Measurements from ENCODE around the gene TIMM29.

TIMM29 gene

GRCh38 chr19:10896851-10897526 is 31.6 kb upstream of the TIMM29 start:
- Mint-ChIP-seq H3K36me3 (ENCODE audit: low read depth) (peaks cover 9% of the 10 kb centered on the region), H3K9me3 (no peaks in the 10 kb centered on the region), H3K4me1 (ENCODE audit: low read depth) (peaks cover 13% of the 10 kb centered on the region), H3K4me3 (no peak overlapping the region), H3K27ac (peak overlapping the region; percentile 51), H3K27me3 (no peaks in the 10 kb centered on the region)
- no peak for DNase-seq

- H3K36me3 Mint-ChIP-seq (ENCODE audit: low read depth): peaks cover 18% of the 10 kb centered on the region
- H3K27ac Mint-ChIP-seq: no peak overlapping the region
- H3K4me3 Mint-ChIP-seq: no peak overlapping the region
Observed at GRCh38 chr19:10898633-10899032, 30.0 kb upstream of the TIMM29 start.

GRCh38 chr19:10899151-10899653 is 29.4 kb upstream of the TIMM29 start:
- no peak overlapping the region for H3K4me3 Mint-ChIP-seq
- no peak overlapping the region for H3K27ac Mint-ChIP-seq
- H3K27me3 Mint-ChIP-seq: no peaks in the 10 kb centered on the region
- no peak for DNase-seq
- peaks cover 13% of the 10 kb centered on the region for H3K4me1 Mint-ChIP-seq (ENCODE audit: low read depth)
- H3K9me3 Mint-ChIP-seq: no peaks in the 10 kb centered on the region
- H3K36me3 Mint-ChIP-seq (ENCODE audit: low read depth): peaks cover 17% of the 10 kb centered on the region

More at GRCh38 chr19:10898633-10899032, 30.0 kb upstream of the TIMM29 start:
- Mint-ChIP-seq H3K27me3 (no peaks in the 10 kb centered on the region), H3K4me1 (ENCODE audit: low read depth) (peaks cover 13% of the 10 kb centered on the region), H3K9me3 (no peaks in the 10 kb centered on the region)
- DNase-seq: no peak

- no peak for DNase-seq
- Mint-ChIP-seq H3K4me1 (ENCODE audit: low read depth) (no peaks in the 10 kb centered on the region), H3K27me3 (no peaks in the 10 kb centered on the region), H3K36me3 (ENCODE audit: low read depth) (peaks cover 63% of the 10 kb centered on the region), H3K4me3 (no peak overlapping the region), H3K27ac (no peak overlapping the region), H3K9me3 (no peaks in the 10 kb centered on the region)
Observed at GRCh38 chr19:10907925-10908324, 20.7 kb upstream of the TIMM29 start.

GRCh38 chr19:10908380-10908960 is 20.1 kb upstream of the TIMM29 start:
- no peaks in the 10 kb centered on the region for H3K4me1 Mint-ChIP-seq (ENCODE audit: low read depth)

GRCh38 chr19:10911579-10912363 is 16.8 kb upstream of the TIMM29 start:
- no peak overlapping the region for H3K4me3 Mint-ChIP-seq
- H3K36me3 Mint-ChIP-seq (ENCODE audit: low read depth): peaks cover 80% of the 10 kb centered on the region
- no peaks in the 10 kb centered on the region for H3K4me1 Mint-ChIP-seq (ENCODE audit: low read depth)
- H3K27ac Mint-ChIP-seq: no peak overlapping the region
- no peaks in the 10 kb centered on the region for H3K27me3 Mint-ChIP-seq
- H3K9me3 Mint-ChIP-seq: no peaks in the 10 kb centered on the region
- DNase-seq: no peak

More at GRCh38 chr19:10908380-10908960, 20.1 kb upstream of the TIMM29 start:
- Mint-ChIP-seq H3K9me3 (no peaks in the 10 kb centered on the region), H3K27me3 (no peaks in the 10 kb centered on the region), H3K27ac (no peak overlapping the region), H3K36me3 (ENCODE audit: low read depth) (peaks cover 63% of the 10 kb centered on the region), H3K4me3 (no peak overlapping the region)
- no peak for DNase-seq

GRCh38 chr19:10912619-10913018 is 16.0 kb upstream of the TIMM29 start:
- H3K9me3 Mint-ChIP-seq: no peaks in the 10 kb centered on the region
- no peak overlapping the region for H3K4me3 Mint-ChIP-seq
- no peaks in the 10 kb centered on the region for H3K27me3 Mint-ChIP-seq
- no peak for DNase-seq
- H3K4me1 Mint-ChIP-seq (ENCODE audit: low read depth): no peaks in the 10 kb centered on the region
- peaks cover 77% of the 10 kb centered on the region for H3K36me3 Mint-ChIP-seq (ENCODE audit: low read depth)
- H3K27ac Mint-ChIP-seq: no peak overlapping the region

GRCh38 chr19:10913716-10914340 is 14.8 kb upstream of the TIMM29 start:
- H3K27me3 Mint-ChIP-seq: no peaks in the 10 kb centered on the region
- no peak overlapping the region for H3K4me3 Mint-ChIP-seq
- H3K4me1 Mint-ChIP-seq (ENCODE audit: low read depth): no peaks in the 10 kb centered on the region
- H3K27ac Mint-ChIP-seq: no peak overlapping the region
- DNase-seq: no peak
- H3K36me3 Mint-ChIP-seq (ENCODE audit: low read depth): peaks cover 76% of the 10 kb centered on the region
- H3K9me3 Mint-ChIP-seq: no peaks in the 10 kb centered on the region

GRCh38 chr19:10915130-10916091 is 13.2 kb upstream of the TIMM29 start:
- H3K9me3 Mint-ChIP-seq: no peaks in the 10 kb centered on the region
- H3K4me1 Mint-ChIP-seq (ENCODE audit: low read depth): no peaks in the 10 kb centered on the region
- H3K36me3 Mint-ChIP-seq (ENCODE audit: low read depth): peaks cover 78% of the 10 kb centered on the region
- no peak overlapping the region for H3K27ac Mint-ChIP-seq
- H3K27me3 Mint-ChIP-seq: no peaks in the 10 kb centered on the region
- no peak for DNase-seq
- no peak overlapping the region for H3K4me3 Mint-ChIP-seq

- Mint-ChIP-seq H3K4me1 (ENCODE audit: low read depth) (no peaks in the 10 kb centered on the region), H3K27ac (no peak overlapping the region), H3K27me3 (no peaks in the 10 kb centered on the region), H3K4me3 (no peak overlapping the region), H3K9me3 (no peaks in the 10 kb centered on the region), H3K36me3 (ENCODE audit: low read depth) (peaks cover 82% of the 10 kb centered on the region)
- no peak for DNase-seq
Observed at GRCh38 chr19:10916602-10917001, 12.0 kb upstream of the TIMM29 start.

GRCh38 chr19:10918359-10918758 is 10.3 kb upstream of the TIMM29 start:
- Mint-ChIP-seq H3K9me3 (no peaks in the 10 kb centered on the region), H3K36me3 (ENCODE audit: low read depth) (peaks cover 80% of the 10 kb centered on the region), H3K27ac (no peak overlapping the region), H3K4me1 (ENCODE audit: low read depth) (no peaks in the 10 kb centered on the region), H3K27me3 (no peaks in the 10 kb centered on the region), H3K4me3 (no peak overlapping the region)
- no peak for DNase-seq

- no peak overlapping the region for H3K4me3 Mint-ChIP-seq
- H3K27ac Mint-ChIP-seq: peak overlapping the region; percentile 68
- H3K27me3 Mint-ChIP-seq: no peaks in the 10 kb centered on the region
- no peak for DNase-seq
- H3K4me1 Mint-ChIP-seq (ENCODE audit: low read depth): no peaks in the 10 kb centered on the region
- peaks cover 79% of the 10 kb centered on the region for H3K36me3 Mint-ChIP-seq (ENCODE audit: low read depth)
- no peaks in the 10 kb centered on the region for H3K9me3 Mint-ChIP-seq
Observed at GRCh38 chr19:10919352-10920287, 9.0 kb upstream of the TIMM29 start.

- no peak for DNase-seq
- Mint-ChIP-seq H3K27me3 (no peaks in the 10 kb centered on the region), H3K27ac (peak overlapping the region; percentile 68), H3K4me1 (ENCODE audit: low read depth) (no peaks in the 10 kb centered on the region), H3K9me3 (no peaks in the 10 kb centered on the region), H3K36me3 (ENCODE audit: low read depth) (peaks cover 80% of the 10 kb centered on the region), H3K4me3 (no peak overlapping the region)
Observed at GRCh38 chr19:10920288-10920655, 8.3 kb upstream of the TIMM29 start.
